HepG2 (cell line): ENCODE data around the gene PTGIS. TPM values are rescaled to one million over a fixed set of nuclear protein-coding genes. Genes with fewer than 3 reads are reported as not detected.

Experiments used
- ASH2L ChIP-seq: fragments of 300-600, 200-600 bp; sonication (generic); IDR thresholded peaks from 2 replicates; pipeline ENCODE4 v1.7.0; 2017; ENCODE audit warnings: low read depth, mild to moderate bottlenecking, moderate library complexity, mixed read lengths, low read length; ENCODE audit not compliant: insufficient read length
- ATF3 ChIP-seq: sonication (generic); formaldehyde crosslinking; IDR thresholded peaks from 2 replicates; pipeline ENCODE4 v1.4.0; 2020; ENCODE audit warnings: missing genetic modification reagents
- DDIT3 ChIP-seq: sonication (generic); formaldehyde crosslinking; IDR thresholded peaks from 2 replicates; pipeline ENCODE4 v1.4.0; 2020; ENCODE audit warnings: mild to moderate bottlenecking, missing genetic modification reagents
- ELF3 ChIP-seq: IDR thresholded peaks from 2 replicates; pipeline ENCODE4 v1.6.1; 2016; ENCODE audit warnings: missing genetic modification reagents, missing compliant biosample characterization
- ETS1 ChIP-seq: sonication (generic); formaldehyde crosslinking; IDR thresholded peaks from 2 replicates; pipeline ENCODE4 v1.4.0; 2020; ENCODE audit warnings: missing genetic modification reagents
- FOXO1 ChIP-seq: sonication (generic); formaldehyde crosslinking; IDR thresholded peaks from 2 replicates; pipeline ENCODE4 v1.4.0; 2020; ENCODE audit warnings: missing genetic modification reagents
- GATAD1 ChIP-seq: IDR thresholded peaks from 2 replicates; pipeline ENCODE4 v1.6.1; 2016; ENCODE audit warnings: missing genetic modification reagents, missing compliant biosample characterization
- GTF3A ChIP-seq: sonication (generic); formaldehyde crosslinking; conservative IDR thresholded peaks from 2 replicates; pipeline ENCODE4 v1.4.0; 2020; ENCODE audit warnings: mild to moderate bottlenecking, missing genetic modification reagents
- HCFC1 ChIP-seq: fragments of 150-350 bp; IDR thresholded peaks from 2 replicates; pipeline ENCODE4 v1.6.1; 2014; ENCODE audit warnings: low read depth, low read length
- HIVEP1 ChIP-seq: sonication (generic); formaldehyde crosslinking; IDR thresholded peaks from 2 replicates; pipeline ENCODE4 v1.4.0; 2020; ENCODE audit warnings: mild to moderate bottlenecking, missing genetic modification reagents
- HOXA7 ChIP-seq: sonication (generic); formaldehyde crosslinking; IDR thresholded peaks from 2 replicates; pipeline ENCODE4 v1.8.1; 2022; ENCODE audit warnings: mild to moderate bottlenecking, missing genetic modification reagents, moderate library complexity
- KAT7 ChIP-seq: IDR thresholded peaks from 2 replicates; pipeline ENCODE4 v1.6.1; 2018; ENCODE audit warnings: borderline replicate concordance, missing compliant biosample characterization
- MLLT10 ChIP-seq: sonication (generic); formaldehyde crosslinking; IDR thresholded peaks from 2 replicates; pipeline ENCODE4 v1.4.0; 2020; ENCODE audit warnings: missing genetic modification reagents
- NFRKB ChIP-seq: fragments of 450-650 bp; IDR thresholded peaks from 2 replicates; pipeline ENCODE4 v1.6.1; 2017
- NR1H2 ChIP-seq: sonication (generic); formaldehyde crosslinking; IDR thresholded peaks from 2 replicates; pipeline ENCODE4 v1.8.1; 2022; ENCODE audit warnings: low read depth, missing genetic modification reagents, borderline replicate concordance
- RBM22 ChIP-seq: fragments of 200-400 bp; formaldehyde crosslinking; optimal IDR thresholded peaks from 2 replicates; pipeline ENCODE3; 2017; ENCODE audit warnings: mild to moderate bottlenecking, low read length, moderate library complexity
- SALL2 ChIP-seq: sonication (generic); formaldehyde crosslinking; IDR thresholded peaks from 2 replicates; pipeline ENCODE4 v1.8.1; 2023; ENCODE audit warnings: mild to moderate bottlenecking, missing genetic modification reagents, inconsistent platforms
- SOX5 ChIP-seq: IDR thresholded peaks from 2 replicates; pipeline ENCODE4 v1.6.1; 2016; ENCODE audit warnings: borderline replicate concordance
- TEF ChIP-seq: sonication (generic); formaldehyde crosslinking; IDR thresholded peaks from 2 replicates; pipeline ENCODE4 v1.5.0; 2020; ENCODE audit warnings: missing genetic modification reagents
- ZFP36 ChIP-seq: fragments of 150-350 bp; IDR thresholded peaks from 2 replicates; pipeline ENCODE4 v1.6.1; 2018; ENCODE audit warnings: borderline replicate concordance, low read length, low read depth; ENCODE audit not compliant: partially characterized antibody
- ZNF138 ChIP-seq: sonication (generic); formaldehyde crosslinking; IDR thresholded peaks from 2 replicates; pipeline ENCODE4 v1.5.0; 2020; ENCODE audit warnings: mild to moderate bottlenecking, low read depth, missing genetic modification reagents
- ZNF503 ChIP-seq: sonication (generic); formaldehyde crosslinking; IDR thresholded peaks from 2 replicates; pipeline ENCODE4 v1.4.0; 2020; ENCODE audit warnings: missing genetic modification reagents
- ZNF552 ChIP-seq: sonication (generic); formaldehyde crosslinking; IDR thresholded peaks from 2 replicates; pipeline ENCODE4 v1.9.0; 2022; ENCODE audit warnings: missing genetic modification reagents, mild to moderate bottlenecking, borderline replicate concordance
- ZNF558 ChIP-seq: sonication (generic); formaldehyde crosslinking; IDR thresholded peaks from 2 replicates; pipeline ENCODE4 v1.9.0; 2022; ENCODE audit warnings: mild to moderate bottlenecking, missing genetic modification reagents, borderline replicate concordance
- ZNF670 ChIP-seq: sonication (generic); formaldehyde crosslinking; IDR thresholded peaks from 2 replicates; pipeline ENCODE4 v1.8.0; 2022; ENCODE audit warnings: mild to moderate bottlenecking, missing genetic modification reagents, borderline replicate concordance
- ZNF775 ChIP-seq: sonication (generic); formaldehyde crosslinking; IDR thresholded peaks from 2 replicates; pipeline ENCODE4 v1.4.0; 2020; ENCODE audit warnings: missing genetic modification reagents, mild to moderate bottlenecking, moderate library complexity, borderline replicate concordance
- ZNF782 ChIP-seq: sonication (generic); formaldehyde crosslinking; IDR thresholded peaks from 2 replicates; pipeline ENCODE4 v1.4.0; 2020; ENCODE audit warnings: missing genetic modification reagents, mild to moderate bottlenecking, borderline replicate concordance
- ZNF891 ChIP-seq: sonication (generic); formaldehyde crosslinking; IDR thresholded peaks from 2 replicates; pipeline ENCODE4 v1.5.0; 2020; ENCODE audit warnings: mild to moderate bottlenecking, missing genetic modification reagents
- polyA plus RNA-seq, 8 experiments: library from polyadenylated mRNA; depleted of rRNA in 3 of 8; stranded (reverse) in 7 of 8; unstranded in 1 of 8; fragments of >200 nt; fragmentation: Illumina TruSeq in 4 of 8; extraction: Trizol in 4 of 8; gene quantifications; 2 replicates each; pipeline versions ENCODE4 v1.2.1 to v1.2.3, GENCODE V29; 2011 to 2016; ENCODE audit warnings: low read depth in 4 of 8, missing spikeins in 1 of 8, mixed read lengths in 1 of 8; ENCODE audit not compliant: insufficient read depth in 1 of 8
- total RNA-seq, 5 experiments: library from RNA; depleted of rRNA; stranded (reverse); fragments of >200 nt; fragmentation: Illumina TruSeq; extraction: Trizol; gene quantifications; 2 replicates each; pipeline ENCODE4 v1.2.3, GENCODE V29; 2016; ENCODE audit warnings: low read depth in 1 of 5

PTGIS gene
- total and polyA plus RNA-seq, 2 of the 13 experiments (the other 11 are each of a cell fraction or from before 2014, with no cell fraction given), result not detected

- TF ChIP-seq ZNF138 (CRISPR knock-in tag), result no peak
- no peak for TF ChIP-seq ETS1 (CRISPR knock-in tag)
- no peak for TF ChIP-seq ZNF552 (CRISPR knock-in tag)
- no peak for TF ChIP-seq HIVEP1 (CRISPR knock-in tag)
- TF ChIP-seq HCFC1, result no peak
- no peak for TF ChIP-seq HOXA7 (CRISPR knock-in tag)
- TF ChIP-seq TEF (CRISPR knock-in tag), result no peak
- peak; percentile 41 for TF ChIP-seq ASH2L
- no peak for TF ChIP-seq DDIT3 (CRISPR knock-in tag)
- no peak for TF ChIP-seq SALL2 (CRISPR knock-in tag)
- no peak for TF ChIP-seq RBM22
- TF ChIP-seq GATAD1 (CRISPR knock-in tag), result no peak
- no peak for TF ChIP-seq ZNF503 (CRISPR knock-in tag)
- no peak for TF ChIP-seq ZNF891 (CRISPR knock-in tag)
- TF ChIP-seq KAT7 (CRISPR knock-in tag), result no peak
- no peak for TF ChIP-seq ELF3
- TF ChIP-seq NFRKB, result no peak
- no peak for TF ChIP-seq FOXO1
- TF ChIP-seq ATF3, result no peak
- 0 out of 2 replicates have a peak, but pooled peaks have one; percentile 26 for TF ChIP-seq NR1H2
- TF ChIP-seq ZNF670 (CRISPR knock-in tag), result no peak
- TF ChIP-seq GTF3A (CRISPR knock-in tag), result no peak
- no peak for TF ChIP-seq ZNF782 (CRISPR knock-in tag)
- no peak for TF ChIP-seq ZNF775 (CRISPR knock-in tag)
- peak; percentile 62; the same call in 1 of the 2 replicates for TF ChIP-seq SOX5
- TF ChIP-seq ZFP36, result no peak
- peak; percentile 70; the same call in 1 of the 2 replicates for TF ChIP-seq ZNF558 (CRISPR knock-in tag)
- no peak for TF ChIP-seq MLLT10 (CRISPR knock-in tag)
Measured at GRCh38 chr20:49597825-49598395, 30.0 kb upstream of the PTGIS start (continued).
